ENCODE measurements around the gene CAMSAP1.
"Not testable (repeated sequence)": the region's sequence is repeated elsewhere in the genome, so short reads cannot be mapped to it uniquely, and the experiment has no call there.

Gene CAMSAP1

GRCh38 chr9:135944444-135945252 lies 37.3 kb upstream of the CAMSAP1 start:
- H3K23ac ChIP-seq (ENCODE audit: low read depth, low read length, poor library complexity), result no peak overlapping the region
- no peak overlapping the region for H2BK5ac ChIP-seq (ENCODE audit: low read length)
- no peaks in the 10 kb centered on the region for H3K27me3 ChIP-seq (ENCODE audit: control insufficient read depth in 3 of 3, insufficient read depth in 3 of 3, low read depth in 1 of 3, low read length in 3 of 3)
- H4K8ac ChIP-seq (ENCODE audit: low read depth, low read length), result no peak overlapping the region
- H3K36me3 ChIP-seq (replicated peaks in 1 of 2; ENCODE audit: control insufficient read depth in 2 of 2, insufficient read depth in 2 of 2, low read length in 2 of 2), result peaks cover 35 to 82% of the 10 kb centered on the region in 2 donors
- no peak overlapping the region for H2AFZ ChIP-seq (ENCODE audit: low read length)
- H3K9ac ChIP-seq (ENCODE audit: low read depth, low read length, poor library complexity), result no peak overlapping the region
- DNase-seq (ENCODE audit: low spot score), result no peak
- no peak overlapping the region for H3K18ac ChIP-seq (ENCODE audit: low read length)
- no peak overlapping the region for H3K4me2 ChIP-seq (ENCODE audit: insufficient read depth, low read length, poor library complexity, severe bottlenecking)
- H2BK12ac ChIP-seq (ENCODE audit: low read length), result no peak overlapping the region
- H2AK5ac ChIP-seq (ENCODE audit: low read depth, low read length), result no peak overlapping the region
- no peak overlapping the region for H4K91ac ChIP-seq (ENCODE audit: low read depth, low read length, poor library complexity)
- H2BK120ac ChIP-seq (ENCODE audit: low read depth, low read length), result no peak overlapping the region
- H2BK15ac ChIP-seq (ENCODE audit: low read length), result no peak overlapping the region
- H3K27ac ChIP-seq (replicated peaks; ENCODE audit: low read length), result no peak overlapping the region
- H3K4me3 ChIP-seq (ENCODE audit: low read length in 2 of 2), result no peak overlapping the region
- no peaks in the 10 kb centered on the region for H3K9me3 ChIP-seq (replicated peaks in 1 of 2; ENCODE audit: control insufficient read depth in 2 of 2, insufficient read depth in 1 of 2, low read depth in 1 of 2, low read length in 2 of 2)
- WGBS, 2 donors (ENCODE audit: extremely low coverage in 2 of 2, insufficient read length in 2 of 2, insufficient replicate concordance in 1 of 2), result no CpG with 5 or more reads among the region's 36 CpGs
- no peaks in the 10 kb centered on the region for H3K4me1 ChIP-seq (ENCODE audit: control insufficient read depth in 2 of 2, insufficient read depth in 1 of 2, low read depth in 1 of 2, low read length in 2 of 2)
- peaks cover 9% of the 10 kb centered on the region for H3K79me1 ChIP-seq (ENCODE audit: low read depth, low read length)
- H3K4ac ChIP-seq (ENCODE audit: low read length), result peak overlapping the region; percentile 53
- no peak overlapping the region for H3K14ac ChIP-seq (ENCODE audit: low read length)

GRCh38 chr9:135943604-135944003 lies 36.3 kb upstream of the CAMSAP1 start:
- not testable (repeated sequence) for H4K8ac ChIP-seq (ENCODE audit: low read depth, low read length); H3K9me3 ChIP-seq (replicated peaks in 1 of 2; ENCODE audit: control insufficient read depth in 2 of 2, insufficient read depth in 1 of 2, low read depth in 1 of 2, low read length in 2 of 2); H2AFZ ChIP-seq (ENCODE audit: low read length); H3K4me2 ChIP-seq (ENCODE audit: insufficient read depth, low read length, poor library complexity, severe bottlenecking); H3K4me1 ChIP-seq (ENCODE audit: control insufficient read depth in 2 of 2, insufficient read depth in 1 of 2, low read depth in 1 of 2, low read length in 2 of 2); H3K27ac ChIP-seq (replicated peaks; ENCODE audit: low read length); H3K4me3 ChIP-seq (ENCODE audit: low read length in 2 of 2); H3K27me3 ChIP-seq (ENCODE audit: control insufficient read depth in 3 of 3, insufficient read depth in 3 of 3, low read depth in 1 of 3, low read length in 3 of 3); H4K91ac ChIP-seq (ENCODE audit: low read depth, low read length, poor library complexity); H2BK12ac ChIP-seq (ENCODE audit: low read length); H2AK5ac ChIP-seq (ENCODE audit: low read depth, low read length); H3K9ac ChIP-seq (ENCODE audit: low read depth, low read length, poor library complexity); H3K79me1 ChIP-seq (ENCODE audit: low read depth, low read length); H3K4ac ChIP-seq (ENCODE audit: low read length); H3K23ac ChIP-seq (ENCODE audit: low read depth, low read length, poor library complexity); DNase-seq (ENCODE audit: low spot score); H2BK120ac ChIP-seq (ENCODE audit: low read depth, low read length); H2BK5ac ChIP-seq (ENCODE audit: low read length); H2BK15ac ChIP-seq (ENCODE audit: low read length); H3K18ac ChIP-seq (ENCODE audit: low read length); H3K14ac ChIP-seq (ENCODE audit: low read length)
- WGBS, 2 donors (ENCODE audit: extremely low coverage in 2 of 2, insufficient read length in 2 of 2, insufficient replicate concordance in 1 of 2), result no CpG with 5 or more reads among the region's 6 CpGs
- H3K36me3 ChIP-seq (replicated peaks in 1 of 2; ENCODE audit: control insufficient read depth in 2 of 2, insufficient read depth in 2 of 2, low read length in 2 of 2), result peaks cover 36 to 83% of the 10 kb centered on the region in 2 donors

GRCh38 chr9:135941288-135941995 lies 34.1 kb upstream of the CAMSAP1 start:
- no peak overlapping the region for H3K4me3 ChIP-seq (ENCODE audit: low read length in 2 of 2)
- no peaks in the 10 kb centered on the region for H3K4me1 ChIP-seq (ENCODE audit: control insufficient read depth in 2 of 2, insufficient read depth in 1 of 2, low read depth in 1 of 2, low read length in 2 of 2)
- H2BK120ac ChIP-seq (ENCODE audit: low read depth, low read length), result no peak overlapping the region
- no peak overlapping the region for H2AFZ ChIP-seq (ENCODE audit: low read length)
- no peak overlapping the region for H3K4me2 ChIP-seq (ENCODE audit: insufficient read depth, low read length, poor library complexity, severe bottlenecking)
- DNase-seq (ENCODE audit: low spot score), result no peak
- H3K4ac ChIP-seq (ENCODE audit: low read length), result no peak overlapping the region
- H3K36me3 ChIP-seq (replicated peaks in 1 of 2; ENCODE audit: control insufficient read depth in 2 of 2, insufficient read depth in 2 of 2, low read length in 2 of 2), result peaks cover 43 to 84% of the 10 kb centered on the region in 2 donors
- WGBS, 2 donors (ENCODE audit: extremely low coverage in 2 of 2, insufficient read length in 2 of 2, insufficient replicate concordance in 1 of 2), result no CpG with 5 or more reads among the region's 13 CpGs
- H3K9me3 ChIP-seq (replicated peaks in 1 of 2; ENCODE audit: control insufficient read depth in 2 of 2, insufficient read depth in 1 of 2, low read depth in 1 of 2, low read length in 2 of 2), result peaks cover 9 to 10% of the 10 kb centered on the region in 2 donors
- H4K8ac ChIP-seq (ENCODE audit: low read depth, low read length), result no peak overlapping the region
- no peak overlapping the region for H3K27ac ChIP-seq (replicated peaks; ENCODE audit: low read length)
- no peak overlapping the region for H4K91ac ChIP-seq (ENCODE audit: low read depth, low read length, poor library complexity)
- no peak overlapping the region for H3K23ac ChIP-seq (ENCODE audit: low read depth, low read length, poor library complexity)
- H2BK12ac ChIP-seq (ENCODE audit: low read length), result no peak overlapping the region
- no peak overlapping the region for H2BK5ac ChIP-seq (ENCODE audit: low read length)
- no peak overlapping the region for H2AK5ac ChIP-seq (ENCODE audit: low read depth, low read length)
- no peaks in the 10 kb centered on the region for H3K27me3 ChIP-seq (ENCODE audit: control insufficient read depth in 3 of 3, insufficient read depth in 3 of 3, low read depth in 1 of 3, low read length in 3 of 3)
- no peak overlapping the region for H3K14ac ChIP-seq (ENCODE audit: low read length)
- peaks cover 3% of the 10 kb centered on the region for H3K79me1 ChIP-seq (ENCODE audit: low read depth, low read length)
- H3K18ac ChIP-seq (ENCODE audit: low read length), result no peak overlapping the region
- no peak overlapping the region for H3K9ac ChIP-seq (ENCODE audit: low read depth, low read length, poor library complexity)
- H2BK15ac ChIP-seq (ENCODE audit: low read length), result no peak overlapping the region
